ENCODE results near the gene NFIB. TPM values are rescaled to one million over a fixed set of nuclear protein-coding genes. Genes with fewer than 3 reads are reported as not detected.

NFIB gene
- total RNA-seq, 1 experiment from 2014 or later: 35.1 TPM

DNA sequence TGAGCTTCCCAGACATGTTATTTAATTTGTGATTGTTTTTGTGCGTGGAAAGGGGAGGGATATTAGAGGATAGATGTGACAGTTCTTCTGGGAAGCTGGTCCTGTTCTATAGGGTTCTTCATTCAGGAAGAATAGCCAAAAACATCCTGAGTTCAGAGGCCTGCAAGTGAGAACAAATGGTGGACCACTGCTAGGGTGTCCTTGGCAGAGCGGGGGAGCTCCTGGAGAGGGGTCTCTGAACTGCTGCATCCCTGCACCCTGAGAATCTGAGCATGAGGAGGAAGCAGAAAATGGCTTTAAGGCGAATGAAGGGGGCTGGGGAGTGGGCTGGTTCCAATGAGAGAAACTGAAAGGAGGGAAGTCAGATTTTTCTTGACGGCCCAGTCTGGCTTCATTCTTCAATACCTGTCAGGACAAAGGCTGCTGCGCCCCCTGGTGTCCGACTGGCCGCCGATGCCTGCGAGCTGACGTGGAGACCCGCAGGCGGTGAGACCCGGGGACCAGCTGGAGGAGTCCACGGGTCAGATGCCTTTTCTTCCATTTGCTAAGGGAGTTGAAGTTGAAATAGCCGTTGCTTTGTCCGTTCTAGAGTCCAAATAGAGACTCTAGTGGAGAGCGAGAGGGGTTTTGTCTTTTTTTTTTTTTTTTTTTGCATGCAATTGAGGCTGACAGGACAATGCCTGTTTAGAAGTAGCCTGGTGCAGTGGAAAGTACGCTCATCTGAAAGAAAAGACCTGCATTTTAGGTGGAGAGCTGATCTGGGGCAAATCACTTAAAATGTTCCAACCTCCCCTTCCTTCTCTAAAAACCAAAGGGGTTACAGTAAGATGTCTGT lies 39.5 kb upstream of the NFIB start:
- Histone ChIP-seq H4K20me1 (ENCODE audit: insufficient read depth) (no peaks in the 10 kb centered on the region), H3K4me2 (peak overlapping the region; percentile 72), H3K79me2 (ENCODE audit: low read depth) (no peaks in the 10 kb centered on the region), H2AFZ (0 out of 2 replicates have a peak overlapping the region, but pooled peaks have one; percentile 52), H3K9me3 (ENCODE audit: insufficient read depth, low read depth) (no peaks in the 10 kb centered on the region), H3K36me3 (ENCODE audit: low read depth) (no peaks in the 10 kb centered on the region), H3K4me1 (replicated peaks; ENCODE audit: insufficient read depth) (no peaks in the 10 kb centered on the region), H3K27me3 (ENCODE audit: insufficient read depth, low read depth) (no peaks in the 10 kb centered on the region), H3K4me3 (peak overlapping the region; percentile 29; the same call in 1 of the 2 replicates), H3F3A (ENCODE audit: insufficient read depth, low read depth) (no peaks in the 10 kb centered on the region), H3K27ac (no peak overlapping the region), H3K9me2 (ENCODE audit: insufficient read depth) (no peaks in the 10 kb centered on the region)
- TF ChIP-seq, protein P1, sequence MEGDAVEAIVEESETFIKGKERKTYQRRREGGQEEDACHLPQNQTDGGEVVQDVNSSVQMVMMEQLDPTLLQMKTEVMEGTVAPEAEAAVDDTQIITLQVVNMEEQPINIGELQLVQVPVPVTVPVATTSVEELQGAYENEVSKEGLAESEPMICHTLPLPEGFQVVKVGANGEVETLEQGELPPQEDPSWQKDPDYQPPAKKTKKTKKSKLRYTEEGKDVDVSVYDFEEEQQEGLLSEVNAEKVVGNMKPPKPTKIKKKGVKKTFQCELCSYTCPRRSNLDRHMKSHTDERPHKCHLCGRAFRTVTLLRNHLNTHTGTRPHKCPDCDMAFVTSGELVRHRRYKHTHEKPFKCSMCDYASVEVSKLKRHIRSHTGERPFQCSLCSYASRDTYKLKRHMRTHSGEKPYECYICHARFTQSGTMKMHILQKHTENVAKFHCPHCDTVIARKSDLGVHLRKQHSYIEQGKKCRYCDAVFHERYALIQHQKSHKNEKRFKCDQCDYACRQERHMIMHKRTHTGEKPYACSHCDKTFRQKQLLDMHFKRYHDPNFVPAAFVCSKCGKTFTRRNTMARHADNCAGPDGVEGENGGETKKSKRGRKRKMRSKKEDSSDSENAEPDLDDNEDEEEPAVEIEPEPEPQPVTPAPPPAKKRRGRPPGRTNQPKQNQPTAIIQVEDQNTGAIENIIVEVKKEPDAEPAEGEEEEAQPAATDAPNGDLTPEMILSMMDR (conservative IDR thresholded peaks at IDR 0.05): peak; percentile 85
- TF ChIP-seq EZH2 (IDR thresholded peaks at IDR 0.05; ENCODE audit: low read depth): no peak
- peak; percentile 39 to 77 for DNase-seq
- no TSS peak for BruUV-seq (replicated peaks)
- ChIA-PET POLR2A (ENCODE audit: unreplicated experiment) (no interaction called here), CTCF (interaction anchor here (0.6 to 0.9 kb wide), 3 partner anchors 17 to 926 kb away, joined by 3 to 19 read pairs (median 18); no protein-coding TSS in a partner anchor)
- intact Hi-C loops (cut with micrococcal nuclease; ENCODE audit: unreplicated experiment): loop anchor here (2.0 to 10.0 kb wide), 4 partner anchors 74 to 999 kb away; no protein-coding TSS in a partner anchor

DNA sequence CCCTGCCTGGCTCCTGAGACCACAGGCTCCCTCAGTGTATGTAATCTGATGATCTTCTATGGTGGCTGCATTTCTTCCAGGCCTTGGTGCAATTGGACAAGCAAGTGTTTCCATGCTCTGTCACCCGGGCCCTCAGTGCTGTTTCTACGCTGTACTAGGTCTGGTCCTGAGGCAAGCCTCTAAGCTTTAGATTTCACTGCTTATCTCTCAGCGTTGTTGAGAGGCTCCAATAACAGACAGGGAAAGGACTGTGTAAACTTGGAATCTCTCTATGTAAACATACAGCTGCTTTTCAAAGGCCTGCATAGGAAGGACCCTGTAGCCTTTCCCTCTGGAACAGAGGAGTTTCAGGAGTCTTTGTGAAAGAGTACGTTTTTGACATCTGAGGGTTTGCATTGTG lies 38.6 kb upstream of the NFIB start:
- POLR2A ChIA-PET (ENCODE audit: unreplicated experiment): no interaction called here
- DNase-seq: no peak
- no peaks in the 10 kb centered on the region for H3K9me3 ChIP-seq (ENCODE audit: insufficient read depth, low read depth)
- H2AFZ ChIP-seq: no peak overlapping the region
- no peak overlapping the region for H3K27ac ChIP-seq
- no peaks in the 10 kb centered on the region for H3K27me3 ChIP-seq (ENCODE audit: insufficient read depth, low read depth)
- no peak overlapping the region for H3K4me3 ChIP-seq
- no peaks in the 10 kb centered on the region for H3K4me1 ChIP-seq (replicated peaks; ENCODE audit: insufficient read depth)
- CTCF ChIA-PET: interaction anchor here (1.0 kb wide), 1 partner anchor 73 kb away, joined by 10 read pairs; no protein-coding TSS in a partner anchor
- no TSS peak for BruUV-seq (replicated peaks)
- H3K36me3 ChIP-seq (ENCODE audit: low read depth): no peaks in the 10 kb centered on the region
- no peaks in the 10 kb centered on the region for H3K9me2 ChIP-seq (ENCODE audit: insufficient read depth)
- no peaks in the 10 kb centered on the region for H3F3A ChIP-seq (ENCODE audit: insufficient read depth, low read depth)
- no peak overlapping the region for H3K4me2 ChIP-seq
- no peak for TF ChIP-seq EZH2 (IDR thresholded peaks at IDR 0.05; ENCODE audit: low read depth)
- H4K20me1 ChIP-seq (ENCODE audit: insufficient read depth): no peaks in the 10 kb centered on the region
- intact Hi-C loops (cut with micrococcal nuclease; ENCODE audit: unreplicated experiment): loop anchor here (2.0 to 10.0 kb wide), 4 partner anchors 75 to 998 kb away; no protein-coding TSS in a partner anchor
- no peaks in the 10 kb centered on the region for H3K79me2 ChIP-seq (ENCODE audit: low read depth)

DNA sequence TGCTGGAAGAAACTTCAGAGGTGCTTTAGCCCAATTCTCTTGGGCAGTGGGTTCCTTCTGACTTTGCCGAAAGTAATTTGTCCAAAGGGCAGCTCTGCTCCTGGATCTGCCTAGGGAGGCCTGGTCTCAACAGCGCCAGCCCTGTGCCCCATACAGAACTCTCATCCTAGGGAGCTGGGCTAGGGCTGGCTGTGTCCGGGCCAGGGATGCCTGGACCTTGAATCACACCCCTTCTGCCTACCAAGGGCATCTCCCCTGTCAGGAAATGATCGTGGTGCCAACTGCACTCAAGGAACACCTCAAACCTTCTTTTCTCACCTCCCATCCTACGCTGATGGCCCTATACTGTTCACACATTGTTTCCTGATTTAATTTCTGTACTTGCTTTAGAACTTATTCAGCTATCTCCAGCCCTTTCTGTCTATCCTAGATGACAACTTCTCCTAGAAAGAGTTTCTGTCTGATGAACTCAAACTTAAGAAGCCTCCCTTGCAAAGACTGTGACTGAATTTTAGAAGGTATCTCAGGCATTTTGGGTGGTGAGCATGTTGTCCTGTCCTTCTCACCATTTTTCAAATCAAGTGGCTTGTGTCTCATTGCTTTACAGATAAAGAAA lies 37.4 kb upstream of the NFIB start:
- Histone ChIP-seq H2AFZ (no peak overlapping the region), H3K79me2 (ENCODE audit: low read depth) (no peaks in the 10 kb centered on the region), H3K4me3 (no peak overlapping the region), H3K4me2 (no peak overlapping the region), H3K9me2 (ENCODE audit: insufficient read depth) (no peaks in the 10 kb centered on the region), H3K27me3 (ENCODE audit: insufficient read depth, low read depth) (no peaks in the 10 kb centered on the region), H3K9me3 (ENCODE audit: insufficient read depth, low read depth) (no peaks in the 10 kb centered on the region), H3F3A (ENCODE audit: insufficient read depth, low read depth) (no peaks in the 10 kb centered on the region), H4K20me1 (ENCODE audit: insufficient read depth) (no peaks in the 10 kb centered on the region), H3K4me1 (replicated peaks; ENCODE audit: insufficient read depth) (no peaks in the 10 kb centered on the region), H3K27ac (no peak overlapping the region), H3K36me3 (ENCODE audit: low read depth) (no peaks in the 10 kb centered on the region)
- intact Hi-C loops (cut with micrococcal nuclease; ENCODE audit: unreplicated experiment): loop anchor here (5.0 to 10.0 kb wide), 3 partner anchors 76 to 997 kb away; no protein-coding TSS in a partner anchor
- ChIA-PET CTCF (interaction anchor here (0.7 kb wide), 1 partner anchor 65 kb away, joined by 3 read pairs; no protein-coding TSS in a partner anchor), POLR2A (ENCODE audit: unreplicated experiment) (interaction anchor here (0.5 kb wide), 1 partner anchor 146 kb away, joined by 4 read pairs; no protein-coding TSS in a partner anchor)
- TF ChIP-seq EZH2 (IDR thresholded peaks at IDR 0.05; ENCODE audit: low read depth): no peak
- TF ChIP-seq, protein P1 (conservative IDR thresholded peaks at IDR 0.05): no peak
- no peak for DNase-seq
- no TSS peak for BruUV-seq (replicated peaks)

Data from PC-9 (cell line).